ENCODE data around the gene CAPZA2.

CAPZA2 gene

GRCh38 chr7:116832692-116833091 is 29.7 kb upstream of the CAPZA2 start:
- no peak for ATAC-seq
- TF ChIP-seq, protein P1, sequence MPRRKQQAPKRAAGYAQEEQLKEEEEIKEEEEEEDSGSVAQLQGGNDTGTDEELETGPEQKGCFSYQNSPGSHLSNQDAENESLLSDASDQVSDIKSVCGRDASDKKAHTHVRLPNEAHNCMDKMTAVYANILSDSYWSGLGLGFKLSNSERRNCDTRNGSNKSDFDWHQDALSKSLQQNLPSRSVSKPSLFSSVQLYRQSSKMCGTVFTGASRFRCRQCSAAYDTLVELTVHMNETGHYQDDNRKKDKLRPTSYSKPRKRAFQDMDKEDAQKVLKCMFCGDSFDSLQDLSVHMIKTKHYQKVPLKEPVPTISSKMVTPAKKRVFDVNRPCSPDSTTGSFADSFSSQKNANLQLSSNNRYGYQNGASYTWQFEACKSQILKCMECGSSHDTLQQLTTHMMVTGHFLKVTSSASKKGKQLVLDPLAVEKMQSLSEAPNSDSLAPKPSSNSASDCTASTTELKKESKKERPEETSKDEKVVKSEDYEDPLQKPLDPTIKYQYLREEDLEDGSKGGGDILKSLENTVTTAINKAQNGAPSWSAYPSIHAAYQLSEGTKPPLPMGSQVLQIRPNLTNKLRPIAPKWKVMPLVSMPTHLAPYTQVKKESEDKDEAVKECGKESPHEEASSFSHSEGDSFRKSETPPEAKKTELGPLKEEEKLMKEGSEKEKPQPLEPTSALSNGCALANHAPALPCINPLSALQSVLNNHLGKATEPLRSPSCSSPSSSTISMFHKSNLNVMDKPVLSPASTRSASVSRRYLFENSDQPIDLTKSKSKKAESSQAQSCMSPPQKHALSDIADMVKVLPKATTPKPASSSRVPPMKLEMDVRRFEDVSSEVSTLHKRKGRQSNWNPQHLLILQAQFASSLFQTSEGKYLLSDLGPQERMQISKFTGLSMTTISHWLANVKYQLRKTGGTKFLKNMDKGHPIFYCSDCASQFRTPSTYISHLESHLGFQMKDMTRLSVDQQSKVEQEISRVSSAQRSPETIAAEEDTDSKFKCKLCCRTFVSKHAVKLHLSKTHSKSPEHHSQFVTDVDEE (CRISPR knock-in tag; IDR thresholded peaks at IDR 0.05) = no peak
- TF ChIP-seq CSRNP3 (CRISPR knock-in tag; IDR thresholded peaks at IDR 0.05) = no peak
- TF ChIP-seq SNAI2 (CRISPR knock-in tag; IDR thresholded peaks at IDR 0.05) = no peak
- TF ChIP-seq TOX (CRISPR knock-in tag; IDR thresholded peaks at IDR 0.05; ENCODE audit: borderline replicate concordance) = no peak
- TF ChIP-seq, protein P2, sequence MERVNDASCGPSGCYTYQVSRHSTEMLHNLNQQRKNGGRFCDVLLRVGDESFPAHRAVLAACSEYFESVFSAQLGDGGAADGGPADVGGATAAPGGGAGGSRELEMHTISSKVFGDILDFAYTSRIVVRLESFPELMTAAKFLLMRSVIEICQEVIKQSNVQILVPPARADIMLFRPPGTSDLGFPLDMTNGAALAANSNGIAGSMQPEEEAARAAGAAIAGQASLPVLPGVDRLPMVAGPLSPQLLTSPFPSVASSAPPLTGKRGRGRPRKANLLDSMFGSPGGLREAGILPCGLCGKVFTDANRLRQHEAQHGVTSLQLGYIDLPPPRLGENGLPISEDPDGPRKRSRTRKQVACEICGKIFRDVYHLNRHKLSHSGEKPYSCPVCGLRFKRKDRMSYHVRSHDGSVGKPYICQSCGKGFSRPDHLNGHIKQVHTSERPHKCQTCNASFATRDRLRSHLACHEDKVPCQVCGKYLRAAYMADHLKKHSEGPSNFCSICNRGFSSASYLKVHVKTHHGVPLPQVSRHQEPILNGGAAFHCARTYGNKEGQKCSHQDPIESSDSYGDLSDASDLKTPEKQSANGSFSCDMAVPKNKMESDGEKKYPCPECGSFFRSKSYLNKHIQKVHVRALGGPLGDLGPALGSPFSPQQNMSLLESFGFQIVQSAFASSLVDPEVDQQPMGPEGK (CRISPR knock-in tag; IDR thresholded peaks at IDR 0.05; ENCODE audit: borderline replicate concordance) = no peak
- no peak for TF ChIP-seq ARNTL (CRISPR knock-in tag; IDR thresholded peaks at IDR 0.05; ENCODE audit: borderline replicate concordance, low read depth)
- no peak for TF ChIP-seq ZC3H10 (CRISPR knock-in tag; IDR thresholded peaks at IDR 0.05)
- no peak for TF ChIP-seq POU6F1 (CRISPR knock-in tag; IDR thresholded peaks at IDR 0.05; ENCODE audit: borderline replicate concordance, low read depth)
- no peak for TF ChIP-seq BACH2 (CRISPR knock-in tag; IDR thresholded peaks at IDR 0.05; ENCODE audit: borderline replicate concordance)
- no peak for TF ChIP-seq CREB5 (CRISPR knock-in tag; IDR thresholded peaks at IDR 0.05; ENCODE audit: low read depth)
- TF ChIP-seq TCF4 (CRISPR knock-in tag; IDR thresholded peaks at IDR 0.05; ENCODE audit: borderline replicate concordance) = no peak
- TF ChIP-seq PPARA (CRISPR knock-in tag; IDR thresholded peaks at IDR 0.05; ENCODE audit: borderline replicate concordance) = no peak
- no peak for TF ChIP-seq CSDC2 (CRISPR knock-in tag; IDR thresholded peaks at IDR 0.05)
- no peak for TF ChIP-seq GLIS3 (CRISPR knock-in tag; IDR thresholded peaks at IDR 0.05)
- TF ChIP-seq ZFP3 (CRISPR knock-in tag; IDR thresholded peaks at IDR 0.05) = no peak
- no peak for TF ChIP-seq OSR1 (CRISPR knock-in tag; IDR thresholded peaks at IDR 0.05)

GRCh38 chr7:116834815-116835504 is 27.4 kb upstream of the CAPZA2 start:
- ATAC-seq = peak; percentile 83
- TF ChIP-seq ZNF70 (CRISPR knock-in tag; IDR thresholded peaks at IDR 0.05) (peak; percentile 79), OSR1 (CRISPR knock-in tag; IDR thresholded peaks at IDR 0.05) (no peak)

- TF ChIP-seq ZC3H10 (CRISPR knock-in tag; IDR thresholded peaks at IDR 0.05) (no peak), CSDC2 (CRISPR knock-in tag; IDR thresholded peaks at IDR 0.05) (no peak), GLIS3 (CRISPR knock-in tag; IDR thresholded peaks at IDR 0.05) (no peak), ZNF8 (CRISPR knock-in tag; IDR thresholded peaks at IDR 0.05) (no peak)
- no peak for ATAC-seq
Observed at GRCh38 chr7:116836048-116836447, 26.3 kb upstream of the CAPZA2 start.

DNA sequence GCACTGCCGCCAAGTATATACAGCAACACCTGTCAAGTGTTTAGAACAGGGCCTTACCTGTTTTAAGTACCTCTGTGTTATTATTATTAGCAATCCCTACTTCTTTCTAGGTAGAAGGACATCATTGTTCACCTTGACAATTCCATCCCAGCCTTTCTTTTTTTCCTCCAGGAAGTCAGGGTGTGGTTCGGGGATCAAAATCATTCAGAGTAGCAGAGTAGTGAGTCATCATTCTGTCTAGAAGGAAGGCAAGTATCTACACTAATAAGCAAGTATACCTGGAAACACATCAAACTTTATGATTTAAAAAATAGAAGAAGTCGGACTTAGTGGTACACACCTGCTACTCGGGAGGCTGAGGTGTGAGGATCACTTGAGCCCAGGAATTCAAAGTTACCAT is 25.5 kb upstream of the CAPZA2 start:
- ATAC-seq = no peak
- TF ChIP-seq ZNF70 (CRISPR knock-in tag; IDR thresholded peaks at IDR 0.05) = no peak
- TF ChIP-seq ZC3H10 (CRISPR knock-in tag; IDR thresholded peaks at IDR 0.05) = no peak
- TF ChIP-seq, protein P1 (CRISPR knock-in tag; IDR thresholded peaks at IDR 0.05) = no peak
- no peak for TF ChIP-seq TCF4 (CRISPR knock-in tag; IDR thresholded peaks at IDR 0.05; ENCODE audit: borderline replicate concordance)
- no peak for TF ChIP-seq ARNTL (CRISPR knock-in tag; IDR thresholded peaks at IDR 0.05; ENCODE audit: borderline replicate concordance, low read depth)
- TF ChIP-seq POU6F1 (CRISPR knock-in tag; IDR thresholded peaks at IDR 0.05; ENCODE audit: borderline replicate concordance, low read depth) = no peak
- no peak for TF ChIP-seq ZFP3 (CRISPR knock-in tag; IDR thresholded peaks at IDR 0.05)
- no peak for TF ChIP-seq CSDC2 (CRISPR knock-in tag; IDR thresholded peaks at IDR 0.05)
- no peak for TF ChIP-seq PPARA (CRISPR knock-in tag; IDR thresholded peaks at IDR 0.05; ENCODE audit: borderline replicate concordance)

All from SK-N-SH treated with all-trans-retinoic acid at 6 μM for 48 hours (cell line).